ENCODE results near the gene VASN. TPM values are rescaled to one million over a fixed set of nuclear protein-coding genes. Genes with fewer than 3 reads are reported as not detected.

The VASN gene
- total and polyA plus RNA-seq, 2 donors from 2014 or later = 75.7 to 82.7 TPM

DNA sequence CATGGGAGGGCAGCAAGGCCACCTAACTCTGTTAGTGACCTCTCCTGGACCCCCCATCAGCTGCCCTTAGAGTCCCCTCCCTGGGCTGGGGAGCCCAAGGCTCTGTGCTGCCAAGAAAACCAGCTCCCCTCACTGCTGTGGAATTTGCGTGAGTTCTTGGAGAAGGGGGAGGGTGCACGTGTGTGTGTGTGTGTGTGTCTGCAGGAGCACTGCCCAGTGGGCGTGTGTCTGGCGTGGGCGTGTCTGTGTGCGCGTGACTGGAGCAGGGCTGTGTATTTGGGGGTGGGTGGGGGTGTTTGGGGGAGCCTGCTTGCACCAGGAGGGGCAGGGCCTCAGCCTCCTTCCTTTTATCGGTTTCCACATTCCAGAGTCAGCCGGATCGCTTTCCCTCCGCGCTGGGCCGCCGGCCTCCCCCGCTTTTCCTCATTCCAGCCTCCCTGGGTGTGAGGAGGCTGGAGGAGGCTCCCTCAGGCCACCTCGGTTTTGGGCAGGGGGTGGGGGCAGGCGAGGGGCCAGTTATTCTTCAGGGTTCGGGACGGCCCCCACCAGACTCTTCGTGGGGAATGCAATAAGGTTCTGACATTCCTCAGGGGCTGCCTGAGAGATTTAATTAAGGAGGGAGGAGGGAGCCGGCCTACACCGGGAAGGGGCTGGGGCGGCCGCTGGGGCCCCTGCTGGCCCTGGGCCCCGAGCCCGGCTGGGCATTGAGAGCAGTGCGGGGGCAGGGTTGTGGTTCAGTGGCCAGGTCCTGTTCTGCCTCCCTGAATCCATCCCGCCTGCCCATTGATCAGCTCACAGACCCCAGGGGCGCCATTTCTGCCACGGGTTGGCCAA lies 2.5 kb downstream of the VASN start:
- Histone ChIP-seq H3K9ac (ENCODE audit: low read length in 3 of 3) (peak overlapping the region in 2 of 3 donors; percentile 12 to 91), H3K4me3 (ENCODE audit: low read length in 3 of 3) (peak overlapping the region; percentile 52 to 94 (median 54))
- no peak for FAIRE-seq

DNA sequence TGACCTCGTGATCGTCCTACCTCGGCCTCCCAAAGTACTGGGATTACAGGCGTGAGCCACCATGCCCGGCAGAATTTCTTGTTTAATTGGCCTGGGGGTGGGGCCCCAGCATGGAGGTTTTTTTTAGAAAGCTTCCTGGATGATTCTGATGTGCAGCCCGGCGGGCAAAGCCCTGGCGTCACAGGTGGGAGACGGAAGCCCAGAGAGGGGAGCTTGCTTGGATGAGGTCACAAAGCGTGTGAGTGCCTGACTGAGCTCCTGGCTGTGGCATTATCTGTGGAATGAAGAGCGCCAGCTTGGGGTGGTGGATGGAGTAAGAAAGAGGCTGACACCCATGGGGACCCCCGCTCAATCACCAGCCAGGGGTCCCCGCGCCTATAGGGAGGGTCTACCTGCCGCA lies 4.1 kb downstream of the VASN start:
- H3K9me3 ChIP-seq (ENCODE audit: control insufficient read depth in 2 of 3, insufficient read depth in 1 of 3, low read length in 3 of 3) = no peaks in the 10 kb centered on the region
- TF ChIP-seq, protein P1, sequence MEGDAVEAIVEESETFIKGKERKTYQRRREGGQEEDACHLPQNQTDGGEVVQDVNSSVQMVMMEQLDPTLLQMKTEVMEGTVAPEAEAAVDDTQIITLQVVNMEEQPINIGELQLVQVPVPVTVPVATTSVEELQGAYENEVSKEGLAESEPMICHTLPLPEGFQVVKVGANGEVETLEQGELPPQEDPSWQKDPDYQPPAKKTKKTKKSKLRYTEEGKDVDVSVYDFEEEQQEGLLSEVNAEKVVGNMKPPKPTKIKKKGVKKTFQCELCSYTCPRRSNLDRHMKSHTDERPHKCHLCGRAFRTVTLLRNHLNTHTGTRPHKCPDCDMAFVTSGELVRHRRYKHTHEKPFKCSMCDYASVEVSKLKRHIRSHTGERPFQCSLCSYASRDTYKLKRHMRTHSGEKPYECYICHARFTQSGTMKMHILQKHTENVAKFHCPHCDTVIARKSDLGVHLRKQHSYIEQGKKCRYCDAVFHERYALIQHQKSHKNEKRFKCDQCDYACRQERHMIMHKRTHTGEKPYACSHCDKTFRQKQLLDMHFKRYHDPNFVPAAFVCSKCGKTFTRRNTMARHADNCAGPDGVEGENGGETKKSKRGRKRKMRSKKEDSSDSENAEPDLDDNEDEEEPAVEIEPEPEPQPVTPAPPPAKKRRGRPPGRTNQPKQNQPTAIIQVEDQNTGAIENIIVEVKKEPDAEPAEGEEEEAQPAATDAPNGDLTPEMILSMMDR (IDR thresholded peaks at IDR 0.05; ENCODE audit: borderline replicate concordance, extremely low read depth, insufficient read depth) = no peak
- peak overlapping the region in 1 of 3 donors; percentile 67 for H3K9ac ChIP-seq (ENCODE audit: low read length in 3 of 3)
- peak overlapping the region; percentile 85 to 93 for H3K27ac ChIP-seq (ENCODE audit: low read depth in 2 of 2, low read length in 2 of 2)
- peaks cover 2 to 57% (median 52%) of the 10 kb centered on the region in 3 donors for H3K4me1 ChIP-seq (ENCODE audit: control insufficient read depth in 2 of 3, insufficient read depth in 2 of 3, low read depth in 1 of 3, low read length in 3 of 3)
- intact Hi-C loops (cut with DNase I) = no loop called here
- H3K36me3 ChIP-seq (ENCODE audit: control insufficient read depth in 2 of 3, insufficient read depth in 3 of 3, low read length in 3 of 3) = no peaks in the 10 kb centered on the region
- no peak for FAIRE-seq
- H3K27me3 ChIP-seq (ENCODE audit: control insufficient read depth, insufficient read depth, low read length) = no peaks in the 10 kb centered on the region
- H3K4me3 ChIP-seq (ENCODE audit: low read length in 3 of 3) = no peak overlapping the region
- peak in 1 of 5 donors; percentile 71 for DNase-seq

More for the DNA sequence above, 2.5 kb downstream of the VASN start:
- peak; percentile 91 to 96 (median 93) for DNase-seq
- Histone ChIP-seq H3K27me3 (ENCODE audit: control insufficient read depth, insufficient read depth, low read length) (no peaks in the 10 kb centered on the region), H3K36me3 (ENCODE audit: control insufficient read depth in 2 of 3, insufficient read depth in 3 of 3, low read length in 3 of 3) (no peaks in the 10 kb centered on the region), H3K27ac (ENCODE audit: low read depth in 2 of 2, low read length in 2 of 2) (peak overlapping the region; percentile 91 to 92), H3K4me1 (ENCODE audit: control insufficient read depth in 2 of 3, insufficient read depth in 2 of 3, low read depth in 1 of 3, low read length in 3 of 3) (peaks cover 0 to 52% (median 46%) of the 10 kb centered on the region in 3 donors), H3K9me3 (ENCODE audit: control insufficient read depth in 2 of 3, insufficient read depth in 1 of 3, low read length in 3 of 3) (no peaks in the 10 kb centered on the region)
- intact Hi-C loops (cut with DNase I) = no loop called here
- TF ChIP-seq, protein P1 (IDR thresholded peaks at IDR 0.05; ENCODE audit: borderline replicate concordance, extremely low read depth, insufficient read depth) = no peak

DNA sequence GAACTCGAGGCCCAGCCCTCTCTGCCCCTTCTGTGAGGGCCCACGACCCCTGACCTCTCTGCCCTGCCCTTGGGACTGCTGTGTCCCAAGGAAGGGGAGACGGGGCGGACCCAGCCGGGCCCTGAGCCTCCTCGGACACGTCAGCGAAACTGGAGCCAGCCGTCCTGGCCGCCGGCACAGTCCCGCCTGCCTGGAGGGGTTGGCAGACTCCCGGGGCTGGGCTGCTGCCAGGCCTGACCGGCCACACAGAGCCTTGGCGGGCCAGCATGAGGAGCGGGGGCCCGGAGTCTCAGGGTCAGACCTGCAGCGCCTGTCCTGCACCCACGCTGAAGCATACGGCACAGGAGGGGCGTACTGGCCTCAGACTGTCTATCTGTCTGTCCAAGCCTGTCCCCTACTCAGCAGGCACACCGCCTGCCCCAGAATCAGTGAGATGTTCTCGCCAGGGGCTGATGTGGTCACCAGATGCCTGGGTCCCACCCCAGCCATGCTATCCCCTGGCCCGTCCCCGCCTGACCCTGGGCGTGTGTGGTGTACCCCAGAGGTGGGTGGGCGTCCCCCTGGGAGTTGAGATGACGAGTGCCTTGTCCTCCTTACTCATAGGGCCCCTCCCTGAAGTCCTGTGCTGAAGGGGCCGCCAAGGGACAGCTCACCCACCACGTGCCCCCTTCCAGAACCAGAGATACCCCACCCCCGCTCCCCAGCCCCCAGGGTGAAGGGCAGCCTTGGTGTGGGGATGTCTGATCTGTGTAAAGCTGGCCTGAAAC lies 4.7 kb downstream of the VASN start:
- H3K9ac ChIP-seq (ENCODE audit: low read length in 3 of 3) = peak overlapping the region in 1 of 3 donors; percentile 67
- no peaks in the 10 kb centered on the region for H3K27me3 ChIP-seq (ENCODE audit: control insufficient read depth, insufficient read depth, low read length)
- H3K27ac ChIP-seq (ENCODE audit: low read depth in 2 of 2, low read length in 2 of 2) = peak overlapping the region; percentile 85 to 93
- peak overlapping the region in 1 of 3 donors; percentile 4 for H3K4me3 ChIP-seq (ENCODE audit: low read length in 3 of 3)
- TF ChIP-seq, protein P1 (IDR thresholded peaks at IDR 0.05; ENCODE audit: borderline replicate concordance, extremely low read depth, insufficient read depth) = no peak
- H3K4me1 ChIP-seq (ENCODE audit: control insufficient read depth in 2 of 3, insufficient read depth in 2 of 3, low read depth in 1 of 3, low read length in 3 of 3) = peaks cover 2 to 63% (median 50%) of the 10 kb centered on the region in 3 donors
- intact Hi-C loops (cut with DNase I) = no loop called here
- H3K9me3 ChIP-seq (ENCODE audit: control insufficient read depth in 2 of 3, insufficient read depth in 1 of 3, low read length in 3 of 3) = no peaks in the 10 kb centered on the region
- no peaks in the 10 kb centered on the region for H3K36me3 ChIP-seq (ENCODE audit: control insufficient read depth in 2 of 3, insufficient read depth in 3 of 3, low read length in 3 of 3)
- no peak for FAIRE-seq
- peak; percentile 57 to 98 (median 80) for DNase-seq
